HG02759 (cell line): ENCODE measurements around the gene XBP1.
"Not testable (repeated sequence)": the region's sequence is repeated elsewhere in the genome, so short reads cannot be mapped to it uniquely, and the experiment has no call there.

ENCODE experiments used
- ATAC-seq: cut with Tn5 transposase; IDR thresholded peaks from one replicate; pipeline ENCODE4 v1.9.1; 2021; ENCODE audit warnings: mild to moderate bottlenecking, moderate library complexity; ENCODE audit not compliant: unreplicated experiment

XBP1 gene

DNA sequence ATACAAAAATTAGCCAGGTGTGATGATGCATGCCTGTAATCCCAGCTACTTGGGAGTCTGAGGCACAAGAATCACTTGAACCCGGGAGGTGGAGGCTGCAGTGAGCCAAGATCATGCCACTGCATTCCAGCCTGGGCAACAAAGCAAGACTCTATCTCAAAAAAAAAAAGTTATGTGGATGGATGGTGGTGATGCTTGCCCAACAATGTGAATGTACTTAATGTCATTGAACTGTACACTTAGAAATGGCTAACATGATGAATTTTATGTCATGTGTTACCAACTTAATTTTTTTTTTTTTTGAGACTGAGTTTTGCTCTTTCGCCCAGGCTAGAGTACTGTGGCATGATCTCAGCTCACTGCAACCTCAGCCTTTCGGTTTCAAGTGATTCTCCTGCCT lies 45.9 kb downstream of the XBP1 start:
- not testable (repeated sequence) for ATAC-seq

DNA sequence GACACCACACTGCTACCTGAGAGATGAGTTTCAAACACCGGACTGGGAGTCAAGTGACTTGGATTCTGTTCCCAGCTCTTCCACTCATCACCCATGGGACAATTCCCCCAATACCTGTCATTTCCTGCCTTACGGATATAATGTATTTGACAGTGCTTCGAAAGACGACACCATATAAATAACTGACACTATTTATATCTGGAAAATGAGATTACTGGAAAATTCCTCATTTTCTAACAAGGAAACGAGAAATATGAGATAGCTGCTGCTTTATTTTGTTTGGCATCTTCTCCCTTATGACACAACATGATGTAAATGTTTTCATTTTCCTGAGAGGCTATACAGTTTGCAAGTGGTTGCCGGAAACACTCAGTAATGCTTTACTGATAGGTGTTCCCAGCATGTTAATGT lies 49.9 kb downstream of the XBP1 start:
- ATAC-seq, result no peak
